ENCODE results near the gene ABHD4. TPM values are rescaled to one million over a fixed set of nuclear protein-coding genes. Genes with fewer than 3 reads are reported as not detected.
A peak's percentile ranks its signal among the peaks of the same experiment; 100 is the strongest.

The ABHD4 gene
- total RNA-seq, 2 donors from 2014 or later, result 25.9 to 116 TPM

GRCh38 chr14:22596354-22596879 lies 1.7 kb upstream of the ABHD4 start:
- intact Hi-C loops (cut with DNase I), result loop anchor here (10.0 kb wide), 1 partner anchor 168 kb away; the partner anchor contains the start of gene OXA1L
- no peaks in the 10 kb centered on the region for H3K27me3 ChIP-seq (replicated peaks; ENCODE audit: insufficient read depth)
- no peaks in the 10 kb centered on the region for H3K9me3 ChIP-seq
- H3K27ac ChIP-seq, result no peak overlapping the region
- 78% methylated on average over 3 of the region's 3 CpGs for WGBS
- no peak overlapping the region for H3K4me3 ChIP-seq
- no peaks in the 10 kb centered on the region for H3K36me3 ChIP-seq
- no peak for TF ChIP-seq CTCF (IDR thresholded peaks at IDR 0.05)
- no peak for TF ChIP-seq POLR2A (IDR thresholded peaks at IDR 0.05)
- TF ChIP-seq POLR2AphosphoS5 (IDR thresholded peaks at IDR 0.05), result no peak
- no peaks in the 10 kb centered on the region for H3K4me1 ChIP-seq (replicated peaks)
- DNase-seq (ENCODE audit: low spot score), result no peak

GRCh38 chr14:22597265-22597664 lies 835 bp upstream of the ABHD4 start:
- DNase-seq (ENCODE audit: low spot score), result no peak
- 95% methylated on average over 6 of the region's 6 CpGs for WGBS
- H3K27ac ChIP-seq, result peak overlapping the region in 1 of 2 donors; percentile 91
- no peaks in the 10 kb centered on the region for H3K36me3 ChIP-seq
- H3K27me3 ChIP-seq (replicated peaks; ENCODE audit: insufficient read depth), result no peaks in the 10 kb centered on the region
- TF ChIP-seq POLR2A (IDR thresholded peaks at IDR 0.05) (no peak), POLR2AphosphoS5 (IDR thresholded peaks at IDR 0.05) (no peak), CTCF (IDR thresholded peaks at IDR 0.05) (no peak)
- H3K4me1 ChIP-seq (replicated peaks), result no peaks in the 10 kb centered on the region
- intact Hi-C loops (cut with DNase I), result loop anchor here (10.0 kb wide), 1 partner anchor 168 kb away; the partner anchor contains the start of gene OXA1L
- H3K9me3 ChIP-seq, result no peaks in the 10 kb centered on the region
- H3K4me3 ChIP-seq, result no peak overlapping the region

- intact Hi-C loops (cut with DNase I), result loop anchor here (10.0 kb wide), 1 partner anchor 167 kb away; the partner anchor contains the start of gene OXA1L
- 9% methylated on average over 9 of the region's 9 CpGs for WGBS
- TF ChIP-seq POLR2AphosphoS5 (IDR thresholded peaks at IDR 0.05) (no peak), POLR2A (IDR thresholded peaks at IDR 0.05) (no peak)
Observed at GRCh38 chr14:22597771-22598098, 365 bp upstream of the ABHD4 start.

GRCh38 chr14:22598896-22599244 lies 770 bp downstream of the ABHD4 start:
- peak overlapping the region; percentile 91 to 95 for H3K27ac ChIP-seq
- peak; percentile 67 for DNase-seq (ENCODE audit: low spot score)
- no peaks in the 10 kb centered on the region for H3K27me3 ChIP-seq (replicated peaks; ENCODE audit: insufficient read depth)
- peak overlapping the region; percentile 70 to 72 for H3K4me3 ChIP-seq
- WGBS, result 2% methylated on average over 5 of the region's 5 CpGs
- intact Hi-C loops (cut with DNase I), result loop anchor here (10.0 kb wide), 1 partner anchor 166 kb away; the partner anchor contains the start of gene OXA1L
- TF ChIP-seq CTCF (IDR thresholded peaks at IDR 0.05) (peak in 3 of 4 experiments; percentile 25 to 57 (median 50)), POLR2A (IDR thresholded peaks at IDR 0.05) (peak; percentile 18), POLR2AphosphoS5 (IDR thresholded peaks at IDR 0.05) (peak; percentile 48)
- H3K4me1 ChIP-seq (replicated peaks), result no peaks in the 10 kb centered on the region
- H3K36me3 ChIP-seq, result peaks cover 4 to 7% of the 10 kb centered on the region in 2 donors
- H3K9me3 ChIP-seq, result no peaks in the 10 kb centered on the region

More at GRCh38 chr14:22597771-22598098, 365 bp upstream of the ABHD4 start:
- Histone ChIP-seq H3K4me1 (replicated peaks) (no peaks in the 10 kb centered on the region), H3K36me3 (no peaks in the 10 kb centered on the region), H3K9me3 (no peaks in the 10 kb centered on the region), H3K27ac (peak overlapping the region; percentile 91 to 95), H3K4me3 (peak overlapping the region; percentile 70 to 72), H3K27me3 (replicated peaks; ENCODE audit: insufficient read depth) (no peaks in the 10 kb centered on the region)
- DNase-seq (ENCODE audit: low spot score), result no peak

GRCh38 chr14:22599349-22599748 lies 1.2 kb downstream of the ABHD4 start:
- H3K4me3 ChIP-seq, result peak overlapping the region; percentile 70 to 72
- intact Hi-C loops (cut with DNase I), result loop anchor here (10.0 kb wide), 1 partner anchor 165 kb away; the partner anchor contains the start of gene OXA1L
- H3K36me3 ChIP-seq, result peaks cover 4 to 11% of the 10 kb centered on the region in 2 donors
- no peaks in the 10 kb centered on the region for H3K4me1 ChIP-seq (replicated peaks)
- 81% methylated on average over 3 of the region's 3 CpGs for WGBS
- no peaks in the 10 kb centered on the region for H3K27me3 ChIP-seq (replicated peaks; ENCODE audit: insufficient read depth)
- no peaks in the 10 kb centered on the region for H3K9me3 ChIP-seq
- TF ChIP-seq POLR2A (IDR thresholded peaks at IDR 0.05), result no peak
- TF ChIP-seq CTCF (IDR thresholded peaks at IDR 0.05), result no peak
- no peak for TF ChIP-seq POLR2AphosphoS5 (IDR thresholded peaks at IDR 0.05)
- H3K27ac ChIP-seq, result peak overlapping the region; percentile 91 to 95
- no peak for DNase-seq (ENCODE audit: low spot score)

Measured in prostate gland (tissue), 2 donors.